ENCODE results near the gene CCNC.

- no peak for TF ChIP-seq CTCF (IDR thresholded peaks at IDR 0.05)
- TF ChIP-seq POLR2A (IDR thresholded peaks at IDR 0.05) = no peak
These were observed 46.8 kb downstream of the CCNC start for GRCh38 chr6:99521633-99522151.

Data from right lobe of liver (tissue), 4 donors.